Loucy (cell line): ENCODE results near the gene DLGAP1.

ENCODE experiments used
- EZH2phosphoT487 ChIP-seq: fragments of 200-600 bp; IDR thresholded peaks from 2 replicates; pipeline ENCODE4 v1.6.1; 2018; ENCODE audit warnings: antibody characterized with exemption, mild to moderate bottlenecking, moderate library complexity, borderline replicate concordance
- TF ChIP-seq, protein P1 (sequence below): fragments of 200-600 bp; sonication (generic); conservative IDR thresholded peaks from 2 replicates; pipeline ENCODE4 v1.5.1; 2014; ENCODE audit warnings: mild to moderate bottlenecking, antibody characterized with exemption, low read length

DNA sequence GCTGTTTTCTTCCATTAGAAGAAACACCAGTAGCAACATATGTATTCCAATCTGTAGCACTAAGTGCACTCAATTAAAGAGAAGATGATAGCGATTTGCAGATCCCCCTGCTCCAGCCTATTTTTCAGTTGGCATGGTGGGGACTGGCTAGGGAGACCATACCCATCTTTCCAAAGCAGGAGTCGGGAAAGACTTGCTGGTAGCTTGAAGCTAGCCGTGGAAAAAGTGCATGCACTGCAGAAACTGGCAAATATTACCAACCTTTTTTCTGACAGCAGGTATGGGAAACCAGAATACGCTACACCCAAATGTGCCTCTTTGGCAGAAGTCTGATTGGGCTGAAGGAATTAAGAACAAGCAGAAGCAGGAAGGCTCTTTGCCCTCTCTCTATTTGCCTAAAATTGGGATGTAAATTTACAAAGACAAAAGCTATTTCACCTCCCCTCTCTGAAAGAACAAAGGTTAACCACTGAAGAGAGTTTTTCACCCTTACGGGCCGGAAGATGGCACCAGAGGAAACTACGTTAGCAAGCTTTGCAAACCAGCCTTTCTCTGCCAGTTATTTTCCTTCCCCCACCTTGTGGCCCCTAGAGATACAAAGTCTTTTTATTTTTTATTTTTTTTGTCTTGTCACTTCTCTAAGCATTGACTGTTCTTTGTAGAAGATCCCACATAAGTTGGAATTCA lies 273.1 kb downstream of the DLGAP1 start:
- TF ChIP-seq, protein P1, sequence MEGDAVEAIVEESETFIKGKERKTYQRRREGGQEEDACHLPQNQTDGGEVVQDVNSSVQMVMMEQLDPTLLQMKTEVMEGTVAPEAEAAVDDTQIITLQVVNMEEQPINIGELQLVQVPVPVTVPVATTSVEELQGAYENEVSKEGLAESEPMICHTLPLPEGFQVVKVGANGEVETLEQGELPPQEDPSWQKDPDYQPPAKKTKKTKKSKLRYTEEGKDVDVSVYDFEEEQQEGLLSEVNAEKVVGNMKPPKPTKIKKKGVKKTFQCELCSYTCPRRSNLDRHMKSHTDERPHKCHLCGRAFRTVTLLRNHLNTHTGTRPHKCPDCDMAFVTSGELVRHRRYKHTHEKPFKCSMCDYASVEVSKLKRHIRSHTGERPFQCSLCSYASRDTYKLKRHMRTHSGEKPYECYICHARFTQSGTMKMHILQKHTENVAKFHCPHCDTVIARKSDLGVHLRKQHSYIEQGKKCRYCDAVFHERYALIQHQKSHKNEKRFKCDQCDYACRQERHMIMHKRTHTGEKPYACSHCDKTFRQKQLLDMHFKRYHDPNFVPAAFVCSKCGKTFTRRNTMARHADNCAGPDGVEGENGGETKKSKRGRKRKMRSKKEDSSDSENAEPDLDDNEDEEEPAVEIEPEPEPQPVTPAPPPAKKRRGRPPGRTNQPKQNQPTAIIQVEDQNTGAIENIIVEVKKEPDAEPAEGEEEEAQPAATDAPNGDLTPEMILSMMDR: no peak
- no peak for TF ChIP-seq EZH2phosphoT487
